ENCODE measurements around the gene PLK2. TPM values are rescaled to one million over a fixed set of nuclear protein-coding genes. Genes with fewer than 3 reads are reported as not detected.

PLK2 gene
- total and polyA plus RNA-seq, 7 donors: 4.0 to 23.3 (median 7.2) TPM

Other genes starting within 250 kb of the PLK2 start
- under 1 TPM in 3 of 4 donors, not detected in 1; 0.10 to 0.53 (median 0.44) TPM for gene GAPT, start 31.3 kb upstream of the PLK2 start, total RNA-seq
- under 1 TPM in 2 of 3 donors, not detected in 1; 0.03 to 0.38 TPM for gene GAPT, start 31.3 kb upstream of the PLK2 start, polyA plus RNA-seq
- gene RAB3C, start 123.0 kb upstream of the PLK2 start, total RNA-seq: 1 to 10 TPM in 1 of 4 donors, under 1 TPM in 3; 0.42 to 2.2 (median 0.70) TPM
- gene RAB3C, start 123.0 kb upstream of the PLK2 start, polyA plus RNA-seq: under 1 TPM; 0.16 to 0.91 (median 0.59) TPM